HG03520 (cell line): ENCODE measurements around the gene BCL2L15.

ENCODE experiments used
- ATAC-seq: cut with Tn5 transposase; IDR thresholded peaks from one replicate; pipeline ENCODE4 v1.9.1; 2021; ENCODE audit warnings: mild to moderate bottlenecking, moderate library complexity; ENCODE audit not compliant: unreplicated experiment

BCL2L15 gene

GRCh38 chr1:113887402-113888175 lies at the start of gene BCL2L15:
BCL2L15 (minus strand) TSS chr1:113887581; CDS start chr1:113887375, 206 bp downstream.
- no peak for ATAC-seq

- no peak for ATAC-seq
Measured at GRCh38 chr1:113937146-113937545, 49.8 kb upstream of the BCL2L15 start.

- no peak for ATAC-seq
Measured at GRCh38 chr1:113935970-113936369, 48.6 kb upstream of the BCL2L15 start.

- ATAC-seq: no peak
Measured at GRCh38 chr1:113935176-113935575, 47.8 kb upstream of the BCL2L15 start.

DNA sequence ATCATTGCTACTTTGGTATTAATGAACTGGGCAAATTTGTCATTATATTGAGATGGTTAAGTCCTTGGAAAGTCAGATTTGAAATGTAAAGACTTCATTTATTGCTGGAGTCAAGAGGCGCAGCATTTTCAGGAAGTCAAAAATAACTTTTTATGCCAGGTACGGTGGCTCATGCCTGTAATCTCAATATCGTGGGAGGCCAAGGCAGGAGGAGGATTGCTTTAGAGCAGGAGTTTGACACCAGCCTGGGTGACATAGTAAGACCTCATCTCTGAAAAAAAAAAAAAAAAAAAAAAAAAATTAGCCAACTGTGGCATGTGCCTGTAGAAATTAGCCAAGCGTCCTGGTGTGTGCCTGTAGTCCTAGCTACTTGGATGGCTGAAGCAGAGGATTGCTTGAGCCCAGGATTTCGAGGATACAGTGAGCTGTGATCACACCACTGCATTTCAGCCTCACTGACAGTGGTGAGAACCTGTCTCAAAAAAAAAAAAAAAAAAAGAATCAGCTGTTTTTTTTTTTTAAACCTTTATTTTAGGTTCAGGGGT lies 47.2 kb upstream of the BCL2L15 start:
- ATAC-seq: no peak

GRCh38 chr1:113934006-113934405 lies 46.6 kb upstream of the BCL2L15 start:
- no peak for ATAC-seq

DNA sequence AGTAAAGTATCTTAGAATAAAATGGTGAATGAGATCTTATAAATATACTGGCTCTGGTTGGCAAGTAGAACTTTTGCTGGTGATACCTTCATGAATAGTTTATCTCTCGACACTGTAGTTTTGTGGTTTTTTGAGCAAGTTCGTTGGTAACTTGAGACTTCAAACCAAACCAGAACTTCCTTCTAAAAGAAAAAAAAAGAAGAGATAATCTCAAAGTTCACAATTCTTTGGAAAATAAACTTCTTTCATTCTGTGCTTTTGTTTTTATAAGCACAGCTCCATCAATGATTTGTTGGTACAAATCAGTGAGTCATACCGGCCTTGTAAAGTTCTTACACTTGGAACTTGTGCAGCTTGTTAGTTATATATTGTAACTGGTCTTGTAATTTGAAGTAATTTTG lies 44.1 kb upstream of the BCL2L15 start:
- ATAC-seq: no peak

DNA sequence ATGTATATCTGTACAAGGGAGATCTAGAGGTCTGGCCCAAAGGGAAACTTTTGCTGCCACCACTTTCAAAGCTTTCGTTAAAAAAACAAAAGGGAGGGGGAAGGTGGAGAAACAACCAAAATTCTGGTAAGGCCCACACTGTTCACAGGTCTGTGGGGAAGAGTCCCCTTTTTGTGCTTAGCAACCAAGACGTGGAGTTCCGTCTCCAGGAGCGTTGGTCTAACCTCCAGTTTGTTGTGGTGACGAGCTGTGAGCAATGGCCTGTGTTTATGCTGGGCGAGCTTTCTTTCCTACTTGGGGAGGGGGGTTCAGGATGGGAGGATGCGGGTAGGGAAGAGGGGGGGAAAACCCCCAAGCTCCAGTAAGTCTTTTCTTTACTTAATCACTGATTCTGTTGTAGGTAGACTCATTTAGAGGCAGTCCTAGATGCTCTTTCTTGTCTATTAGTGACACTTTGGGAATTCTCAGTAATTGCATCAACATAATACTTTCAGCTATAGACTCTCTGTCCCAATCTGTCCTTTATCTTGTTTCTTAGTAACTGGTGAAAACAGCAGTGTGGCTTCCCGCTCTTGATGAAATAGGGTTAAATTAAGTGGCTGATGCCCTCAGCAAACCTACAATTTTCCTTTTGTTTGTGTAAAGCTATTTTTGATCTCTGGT lies 43.2 kb upstream of the BCL2L15 start:
- ATAC-seq: peak; percentile 39

- peak; percentile 26 for ATAC-seq
Measured at GRCh38 chr1:113929750-113930498, 42.5 kb upstream of the BCL2L15 start.

DNA sequence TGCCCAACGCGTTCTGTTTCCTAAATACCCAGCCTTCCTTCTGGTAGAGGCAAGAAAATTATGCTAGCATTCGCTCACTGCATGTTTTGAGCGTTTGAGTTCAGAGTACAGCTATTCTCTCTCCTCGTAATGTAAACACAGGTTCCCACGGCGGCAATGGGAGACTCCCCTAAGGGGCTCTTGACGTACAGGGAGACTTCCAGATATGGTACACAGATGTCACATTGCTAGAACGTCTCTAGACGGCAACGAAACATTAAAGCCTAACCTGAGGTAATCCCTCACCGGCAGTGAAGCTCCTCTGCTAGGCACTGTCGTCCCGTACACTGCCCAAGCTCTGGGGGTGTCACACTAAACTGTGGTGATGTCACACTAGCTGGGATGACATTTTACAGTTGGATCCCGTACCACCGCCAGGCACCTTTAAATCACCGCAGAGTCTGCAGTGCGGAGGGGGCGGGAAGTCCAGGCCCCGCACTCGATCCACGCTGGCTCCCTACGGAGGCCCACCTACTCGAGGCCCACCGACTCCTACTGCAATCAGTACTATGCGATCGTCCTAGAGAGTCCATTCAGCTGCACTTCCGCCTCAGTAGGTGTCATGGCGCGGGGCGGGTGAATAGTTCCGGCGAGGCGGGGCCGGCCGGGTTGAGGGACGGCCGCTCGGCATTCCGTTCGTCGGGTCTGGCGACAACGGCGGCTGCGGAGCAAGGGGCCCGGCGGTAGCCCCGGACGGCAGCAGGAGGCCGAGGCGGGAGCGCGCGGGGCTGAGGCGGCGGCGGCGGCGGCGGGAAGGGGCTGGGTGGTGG lies 41.8 kb upstream of the BCL2L15 start, which contains the start of gene HIPK1:
Gene HIPK1 (plus strand): TSS at position 384 of the 809 bp plus-strand sequence.
- peak; percentile 60 for ATAC-seq

- ATAC-seq: no peak
Measured at GRCh38 chr1:113928187-113928930, 41.0 kb upstream of the BCL2L15 start.

- ATAC-seq: no peak
Measured at GRCh38 chr1:113924473-113924872, 37.1 kb upstream of the BCL2L15 start.

- no peak for ATAC-seq
Measured at GRCh38 chr1:113922957-113923356, 35.6 kb upstream of the BCL2L15 start.

DNA sequence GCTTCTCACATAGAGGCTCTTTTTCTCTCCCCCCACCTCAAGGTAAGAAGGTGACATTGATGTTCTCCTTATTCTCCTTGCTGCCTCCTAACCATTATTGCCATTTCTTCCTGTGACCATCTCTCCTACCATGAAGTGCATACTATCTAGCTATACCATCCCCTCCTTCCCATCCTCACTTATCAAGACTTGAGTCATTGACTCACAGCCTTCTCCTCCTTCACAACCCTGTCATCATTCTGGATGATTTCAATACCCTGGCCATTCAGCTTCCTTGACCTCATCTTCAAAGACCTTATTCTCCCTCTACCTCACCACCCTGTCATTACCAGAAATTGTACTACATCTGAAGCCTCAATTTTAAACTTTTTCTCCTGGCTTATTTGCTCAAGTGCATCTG lies 30.9 kb upstream of the BCL2L15 start:
- no peak for ATAC-seq

DNA sequence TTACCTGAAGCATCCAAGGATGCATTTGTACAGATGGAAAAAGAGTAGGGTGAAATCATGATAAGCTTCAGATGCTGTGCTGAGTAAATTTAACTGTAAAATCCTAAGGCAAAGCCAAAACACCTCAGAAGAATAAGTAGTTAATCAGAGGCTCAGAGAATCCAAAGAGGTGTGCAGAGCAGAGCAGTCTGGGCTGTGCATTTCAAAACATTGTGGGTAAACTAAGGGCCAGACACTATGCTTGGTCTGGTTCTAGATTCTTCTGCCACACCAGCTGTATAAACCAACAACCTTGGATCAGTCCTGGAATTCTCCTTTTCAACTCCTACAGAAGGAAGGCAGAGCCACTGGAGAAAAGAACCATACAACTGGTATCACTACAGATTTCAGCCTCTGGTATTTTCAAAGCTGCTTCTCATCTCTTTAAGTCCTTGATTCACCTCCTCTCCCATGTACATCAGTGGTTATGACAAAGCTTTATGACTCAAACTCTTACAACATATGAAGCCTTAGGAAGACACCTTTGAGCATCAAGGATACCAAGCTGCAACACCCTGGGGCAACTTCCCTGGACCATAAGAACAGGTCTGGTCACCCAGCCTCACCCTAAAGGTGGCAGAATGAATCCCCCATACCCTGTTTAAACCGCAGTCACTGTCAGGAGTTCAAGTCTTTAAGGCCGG lies 30.2 kb upstream of the BCL2L15 start:
- no peak for ATAC-seq

GRCh38 chr1:113916974-113917373 lies 29.6 kb upstream of the BCL2L15 start:
- no peak for ATAC-seq

DNA sequence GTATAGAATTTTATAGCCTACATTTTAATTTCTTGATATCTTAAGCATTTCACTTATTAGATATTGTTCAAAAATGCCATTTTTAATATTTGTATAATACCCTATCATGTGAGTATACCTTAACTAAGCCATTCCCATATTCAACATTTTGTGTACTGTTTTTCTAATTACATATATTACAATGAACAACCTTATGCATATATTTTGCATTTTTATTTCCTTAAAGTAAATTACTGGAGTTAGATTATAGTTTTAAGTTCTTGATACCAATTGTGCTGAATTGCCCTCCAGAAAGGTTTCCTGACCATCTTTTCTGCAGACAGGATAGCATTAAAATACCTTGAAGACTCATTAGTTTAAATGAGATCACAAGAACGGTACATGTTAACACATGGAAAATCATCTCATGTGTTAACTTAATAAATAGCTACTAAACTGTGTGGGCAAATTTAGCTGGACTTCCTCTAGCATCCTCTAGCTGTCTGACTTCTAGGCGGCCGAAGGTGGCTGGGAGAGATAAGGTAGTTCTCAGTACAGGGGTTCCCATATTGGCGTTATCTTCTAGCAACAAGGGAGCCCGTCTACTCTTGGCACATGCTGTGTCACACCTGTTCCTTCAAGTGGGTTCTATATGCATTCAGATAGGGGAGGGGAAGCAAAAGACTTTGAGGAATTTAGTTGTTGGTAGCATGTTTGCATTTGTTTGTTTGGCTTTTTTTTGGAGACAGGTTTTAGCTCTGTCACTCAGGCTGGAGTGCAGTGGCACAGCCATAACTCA lies 26.7 kb upstream of the BCL2L15 start:
- no peak for ATAC-seq

- ATAC-seq: no peak
Measured at GRCh38 chr1:113913312-113913668, 25.9 kb upstream of the BCL2L15 start.
